H1 (cell line): ENCODE data around the gene ZNF823. TPM values are rescaled to one million over a fixed set of nuclear protein-coding genes. Genes with fewer than 3 reads are reported as not detected.
A peak's percentile ranks its signal among the peaks of the same experiment; 100 is the strongest.

ENCODE experiments used
- CTCF ChIA-PET: fragments of 300-600 bp; sonication (Branson Sonifier 250); formaldehyde crosslinking; loops from one replicate; lab custom pipeline; 2021; ENCODE audit not compliant: partially characterized antibody; lab: Charles Lee
- POLR2A ChIA-PET: fragments of 300-600 bp; sonication (Branson Sonifier 250); formaldehyde crosslinking; loops from one replicate; lab custom pipeline; 2021; ENCODE audit warnings: inconsistent platforms; ENCODE audit not compliant: partially characterized antibody; lab: Charles Lee
- DNase-seq, 2 experiments: peaks; one replicate each; pipeline versions ENCODE4 v3.0.0 to v3.0.0-alpha.2; 2010 to 2022; ENCODE audit warnings: low spot score in 2 of 2, low read depth in 1 of 2, mixed read lengths in 1 of 2
- FAIRE-seq: peaks from 2 replicates; lab custom pipeline; 2011; peaks lifted over from hg19 to GRCh38; lab: Jason Lieb, UNC
- H2AFZ ChIP-seq: 2 replicates; pipeline ENCODE4 v1.8.1; 2012; ENCODE audit warnings: low read length, inconsistent platforms
- H2AK5ac ChIP-seq: 2 replicates; pipeline ENCODE4 v1.6.1; 2013; ENCODE audit warnings: low read depth, low read length
- H2BK120ac ChIP-seq: replicated peaks from 2 replicates; pipeline ENCODE3; 2013; ENCODE audit warnings: low read depth, low read length, inconsistent platforms
- H2BK12ac ChIP-seq: 2 replicates; pipeline ENCODE4 v1.6.1; 2013; ENCODE audit warnings: low read depth, low read length
- H2BK15ac ChIP-seq: 2 replicates; pipeline ENCODE4 v1.6.1; 2013; ENCODE audit warnings: low read length
- H2BK20ac ChIP-seq: 2 replicates; pipeline ENCODE4 v1.6.1; 2013; ENCODE audit warnings: low read length
- H2BK5ac ChIP-seq: 2 replicates; pipeline ENCODE4 v1.6.1; 2013; ENCODE audit warnings: low read depth, low read length
- H3K14ac ChIP-seq: 2 replicates; pipeline ENCODE4 v1.6.1; 2013; ENCODE audit warnings: inconsistent platforms; ENCODE audit not compliant: insufficient read length
- H3K18ac ChIP-seq: 2 replicates; pipeline ENCODE4 v1.6.1; 2013; ENCODE audit warnings: low read length; ENCODE audit errors: extremely low read depth
- H3K23ac ChIP-seq: 2 replicates; pipeline ENCODE4 v1.6.1; 2013; ENCODE audit warnings: inconsistent platforms; ENCODE audit not compliant: insufficient read length
- H3K23me2 ChIP-seq: 2 replicates; pipeline ENCODE4 v1.6.1; 2013; ENCODE audit warnings: low read depth, low read length
- H3K27ac ChIP-seq: 2 replicates; pipeline ENCODE4 v1.6.1; 2011; ENCODE audit warnings: low read depth, low read length, inconsistent platforms
- H3K27me3 ChIP-seq, 4 experiments: replicated peaks in 1 of 4; 1 replicate in 1 of 4; 2 replicates in 3 of 4; pipeline versions ENCODE4 v1.6.1 to v1.8.1; 2011 to 2013; ENCODE audit warnings: low read length in 3 of 4, mild to moderate bottlenecking in 3 of 4, inconsistent platforms in 2 of 4, mixed read lengths in 2 of 4, moderate library complexity in 1 of 4; ENCODE audit not compliant: control insufficient read depth in 3 of 4, insufficient read depth in 3 of 4; ENCODE audit errors: extremely low read depth in 1 of 4
- H3K36me3 ChIP-seq, 4 experiments: 2 replicates each; pipeline versions ENCODE4 v1.6.1 to v1.8.1; 2011 to 2013; ENCODE audit warnings: mild to moderate bottlenecking in 4 of 4, low read length in 3 of 4, moderate library complexity in 2 of 4, control low read depth in 1 of 4, inconsistent platforms in 1 of 4; ENCODE audit not compliant: insufficient read depth in 4 of 4, control insufficient read depth in 2 of 4
- H3K4ac ChIP-seq: replicated peaks from 2 replicates; pipeline ENCODE3; 2013; ENCODE audit warnings: low read length, low read depth, mixed read lengths, inconsistent platforms; ENCODE audit not compliant: insufficient read length
- H3K4me1 ChIP-seq, 4 experiments: replicated peaks in 1 of 4; 1 replicate in 1 of 4; 2 replicates in 3 of 4; pipeline versions ENCODE4 v1.6.1 to v1.8.1; 2011 to 2013; ENCODE audit warnings: low read length in 3 of 4, inconsistent platforms in 2 of 4, mixed read lengths in 1 of 4; ENCODE audit not compliant: insufficient read depth in 4 of 4, control insufficient read depth in 3 of 4
- H3K4me2 ChIP-seq, 2 experiments: 2 replicates each; pipeline versions ENCODE4 v1.6.1 to v1.8.1; 2011 to 2013; ENCODE audit warnings: low read depth in 2 of 2, low read length in 2 of 2, control low read depth in 1 of 2, inconsistent platforms in 1 of 2, mild to moderate bottlenecking in 1 of 2; ENCODE audit not compliant: insufficient read depth in 1 of 2
- H3K4me3 ChIP-seq, 4 experiments: fragments of 200-600, 300-600 bp in 1 of 4; sonication (generic), shearing (Covaris generic), sonication (Bioruptor Twin) in 1 of 4; 2 replicates each; pipeline versions ENCODE4 v1.5.1 to v1.8.1; 2011 to 2016; ENCODE audit warnings: low read length in 4 of 4, low read depth in 3 of 4, control low read depth in 2 of 4, inconsistent platforms in 2 of 4, mild to moderate bottlenecking in 2 of 4, mixed read lengths in 1 of 4, moderate library complexity in 1 of 4; ENCODE audit not compliant: insufficient read depth in 2 of 4; ENCODE audit errors: extremely low read depth in 1 of 4
- H3K56ac ChIP-seq: replicated peaks from 2 replicates; pipeline ENCODE3; 2013; ENCODE audit warnings: low read depth, mild to moderate bottlenecking, mixed read lengths, low read length, inconsistent platforms; ENCODE audit not compliant: insufficient read length
- H3K79me1 ChIP-seq: 2 replicates; pipeline ENCODE4 v1.6.1; 2013; ENCODE audit warnings: low read depth, low read length, control low read depth
- H3K79me2 ChIP-seq, 2 experiments: 2 replicates each; pipeline versions ENCODE4 v1.6.1 to v1.8.1; 2012 to 2013; ENCODE audit warnings: low read length in 2 of 2, mild to moderate bottlenecking in 2 of 2, inconsistent platforms in 1 of 2; ENCODE audit not compliant: insufficient read depth in 2 of 2, control insufficient read depth in 1 of 2
- H3K9ac ChIP-seq, 4 experiments: replicated peaks in 1 of 4; 1 replicate in 1 of 4; 2 replicates in 3 of 4; pipeline versions ENCODE4 v1.6.1 to v1.8.1; 2011 to 2013; ENCODE audit warnings: low read depth in 3 of 4, low read length in 3 of 4, control low read depth in 2 of 4, mild to moderate bottlenecking in 2 of 4, moderate library complexity in 2 of 4, inconsistent platforms in 1 of 4; ENCODE audit errors: extremely low read depth in 1 of 4
- H3K9me3 ChIP-seq, 2 experiments: 2 replicates each; pipeline versions ENCODE4 v1.6.1 to v1.8.1; 2012 to 2013; ENCODE audit warnings: mild to moderate bottlenecking in 2 of 2, moderate library complexity in 2 of 2, control low read depth in 1 of 2, inconsistent platforms in 1 of 2, low read depth in 1 of 2, low read length in 1 of 2, mixed read lengths in 1 of 2; ENCODE audit not compliant: insufficient read depth in 2 of 2
- H4K20me1 ChIP-seq, 2 experiments: replicated peaks in 1 of 2; 2 replicates each; pipeline versions ENCODE3 to v1.8.1; 2011 to 2013; ENCODE audit warnings: inconsistent platforms in 2 of 2, low read length in 2 of 2, mild to moderate bottlenecking in 1 of 2; ENCODE audit not compliant: insufficient read depth in 2 of 2, control insufficient read depth in 1 of 2
- H4K5ac ChIP-seq: 2 replicates; pipeline ENCODE4 v1.6.1; 2013; ENCODE audit warnings: low read length, low read depth, mixed read lengths, inconsistent platforms; ENCODE audit not compliant: insufficient read length
- H4K8ac ChIP-seq: 2 replicates; pipeline ENCODE4 v1.8.0; 2013; ENCODE audit warnings: mild to moderate bottlenecking, moderate library complexity, low read length, inconsistent platforms; ENCODE audit not compliant: insufficient read depth; ENCODE audit errors: extremely low read depth
- H4K91ac ChIP-seq: replicated peaks from 2 replicates; pipeline ENCODE3; 2013; ENCODE audit warnings: low read length, mixed read lengths, inconsistent platforms; ENCODE audit not compliant: insufficient read length
- EZH2 ChIP-seq: fragments of 200-600 bp; sonication (generic); IDR thresholded peaks from 2 replicates; pipeline ENCODE4 v1.7.1; 2012; ENCODE audit warnings: low read depth, mild to moderate bottlenecking, moderate library complexity, low read length, inconsistent platforms; ENCODE audit not compliant: severe bottlenecking
- MAFK ChIP-seq: IDR thresholded peaks from 2 replicates; pipeline ENCODE4 v1.6.1; 2012; ENCODE audit warnings: low read depth, mild to moderate bottlenecking, improper control_type of control experiment, low read length
- POLR2A ChIP-seq, 2 experiments: IDR thresholded peaks; 1 replicate in 1 of 2; 2 replicates in 1 of 2; pipeline ENCODE4 v1.6.1; 2011; ENCODE audit warnings: low read depth in 2 of 2, low read length in 2 of 2, mild to moderate bottlenecking in 2 of 2; ENCODE audit errors: control extremely low read depth in 1 of 2
- SIN3A ChIP-seq, 2 experiments: IDR thresholded peaks in 1 of 2; conservative IDR thresholded peaks in 1 of 2; 2 replicates each; pipeline ENCODE4 v1.6.1; 2011 to 2012; ENCODE audit warnings: low read length in 2 of 2, improper control_type of control experiment in 1 of 2, low read depth in 1 of 2, mild to moderate bottlenecking in 1 of 2
- SP4 ChIP-seq: IDR thresholded peaks from 2 replicates; pipeline ENCODE4 v1.6.1; 2012; ENCODE audit warnings: low read length, inconsistent platforms
- WGBS, 2 experiments: shearing (Covaris generic) in 1 of 2; methylation state at CpG; one replicate each; pipeline versions ENCODE4 v1.1.6 to v1.1.7; 2013 to 2015; ENCODE audit warnings: low lambda C conversion rate in 2 of 2, mixed read lengths in 2 of 2, inconsistent platforms in 1 of 2, low coverage in 1 of 2, missing lambda C conversion rate in 1 of 2; ENCODE audit not compliant: insufficient replicate concordance in 2 of 2, insufficient coverage in 1 of 2, insufficient read length in 1 of 2; ENCODE audit errors: extremely low coverage in 1 of 2, missing lambda C conversion rate in 1 of 2; 5-methylcytosine and 5-hydroxymethylcytosine counted together
- polyA plus RNA-seq, 7 experiments: library from polyadenylated mRNA; depleted of rRNA in 3 of 7; stranded (reverse) in 5 of 7; unstranded in 2 of 7; fragments of >200 nt in 5 of 7; fragments of 200-250 nt in 2 of 7; gene quantifications; 1 replicate in 5 of 7; 2 replicates in 1 of 7; 4 replicates in 1 of 7; pipeline versions ENCODE4 v1.2.1 to v1.2.3, GENCODE V29; 2011 to 2013; ENCODE audit warnings: missing spikeins in 2 of 7, mixed read lengths in 2 of 7
- total RNA-seq: library from RNA; stranded (reverse); fragmentation: NEBNext Ultra II Directional; extraction: Animal tissue kit (Norgen Biotek cat#: 25700); gene quantifications from 2 replicates; pipeline ENCODE4 v1.2.1, GENCODE V29; 2021
- TF ChIP-seq, protein P1 (sequence below): IDR thresholded peaks from 2 replicates; pipeline ENCODE4 v1.6.1; 2011; ENCODE audit warnings: low read length, improper control_type of control experiment
- TF ChIP-seq, protein P2 (sequence below): IDR thresholded peaks from 2 replicates; pipeline ENCODE4 v1.6.1; 2012; ENCODE audit warnings: inconsistent platforms
- TF ChIP-seq, protein P3 (sequence below): IDR thresholded peaks from 2 replicates; pipeline ENCODE4 v1.6.1; 2011; ENCODE audit warnings: low read depth, mild to moderate bottlenecking, low read length; ENCODE audit not compliant: insufficient read depth

The ZNF823 gene
- total and polyA plus RNA-seq, 2 of the 8 experiments (the other 6 are each of a cell fraction or from before 2014, with no cell fraction given) = 0.73 to 2.4 TPM

DNA sequence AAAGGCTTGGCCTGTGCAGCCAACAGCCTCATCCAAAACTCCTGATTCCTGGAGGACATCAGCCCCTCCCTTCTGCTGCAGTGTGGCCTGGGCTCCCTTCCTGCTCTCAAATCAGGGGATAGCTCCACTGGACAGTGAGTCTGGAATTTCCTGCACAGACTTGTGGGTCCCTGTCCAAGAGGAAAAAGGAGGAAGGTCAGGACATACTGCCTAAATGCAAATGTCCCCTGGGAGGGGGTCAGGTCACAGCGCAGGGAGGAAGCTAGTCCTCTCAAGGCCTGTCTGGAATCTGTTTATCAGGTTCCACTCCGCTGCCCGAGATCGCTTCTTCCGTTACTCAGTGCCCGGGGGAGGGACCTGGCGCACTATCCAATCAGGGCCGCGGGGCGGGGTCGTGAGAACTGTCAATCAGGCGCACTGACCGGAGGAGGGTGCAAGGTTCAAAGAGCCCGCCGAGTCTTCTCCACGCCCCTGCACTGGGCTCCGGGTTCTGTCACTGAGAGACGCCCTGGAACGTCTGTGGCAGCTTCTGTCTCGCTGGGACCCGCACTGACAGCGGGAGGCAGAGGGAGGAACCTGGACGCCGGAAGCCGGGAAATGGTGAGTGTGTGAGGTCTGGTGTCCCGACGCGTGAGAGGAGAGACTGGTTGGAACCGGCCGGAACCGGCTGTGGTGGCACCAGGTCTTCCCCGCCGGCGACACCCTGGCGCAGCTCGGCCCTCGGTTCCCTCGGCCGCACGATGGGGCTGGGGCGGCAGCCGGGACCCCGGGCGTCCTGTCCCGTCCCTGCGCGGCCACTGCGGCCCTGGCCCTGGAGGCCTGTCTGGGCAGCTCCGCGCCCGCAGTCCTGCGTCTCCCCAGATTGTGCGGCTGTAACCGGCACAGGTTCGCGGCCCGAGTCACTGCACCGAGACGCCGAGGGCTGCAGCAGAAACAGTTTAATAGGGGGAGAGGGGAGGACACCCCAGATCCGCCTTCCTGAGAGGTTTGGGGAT, 28.1 kb upstream of the ZNF823 start, which contains the start of gene ZNF441:
ZNF441 (plus strand) TSS at position 404 of the 995 bp plus-strand sequence; CDS start at position 598, 194 bp downstream.
- Histone ChIP-seq H3K9ac (peak within 1 kb of the TSS in 3 of 4 experiments; percentile 42 to 59 (median 53); a peak in 6 of 7 replicates), H3K27ac (no peak within 1 kb of the TSS), H2BK20ac (no peak within 1 kb of the TSS), H2AFZ (peak within 1 kb of the TSS; percentile 92), H3K23me2 (no peaks in the 10 kb centered on the region), H3K23ac (no peak within 1 kb of the TSS), H3K4me3 (peak within 1 kb of the TSS; percentile 48 to 84 (median 78)), H3K9me3 (peaks cover 0 to 7% of the 10 kb centered on the region in 2 experiments; a peak in 1 of 4 replicates), H2BK5ac (no peak within 1 kb of the TSS), H3K27me3 (peaks cover 3 to 20% (median 15%) of the 10 kb centered on the region in 4 experiments), H4K91ac (no peak within 1 kb of the TSS), H4K8ac (peak within 1 kb of the TSS; percentile 93), H2BK15ac (no peak within 1 kb of the TSS), H4K20me1 (no peaks in the 10 kb centered on the region), H3K36me3 (no peaks in the 10 kb centered on the region), H2AK5ac (no peak within 1 kb of the TSS), H3K14ac (no peak within 1 kb of the TSS), H3K4me1 (no peaks in the 10 kb centered on the region), H2BK12ac (no peak within 1 kb of the TSS), H3K79me2 (no peaks in the 10 kb centered on the region), H3K4me2 (peak within 1 kb of the TSS; percentile 57 to 88), H3K79me1 (no peaks in the 10 kb centered on the region), H3K18ac (no peak within 1 kb of the TSS), H4K5ac (no peak within 1 kb of the TSS), H3K56ac (no peak within 1 kb of the TSS), H3K4ac (no peak within 1 kb of the TSS), H2BK120ac (no peak within 1 kb of the TSS)
- FAIRE-seq = no peak
- POLR2A ChIA-PET = interaction anchor here (0.6 kb wide), 1 partner anchor 61 kb away, joined by 3 read pairs; no protein-coding TSS in a partner anchor
- CTCF ChIA-PET = interaction anchor here (0.5 to 1.0 kb wide), 3 partner anchors 13 to 62 kb away, joined by 3 to 4 read pairs (median 3); no protein-coding TSS in a partner anchor
- DNase-seq = peak; percentile 46 to 96
- WGBS, 2 experiments = 16% methylated on average over 45 of the region's 61 CpGs; no CpG with 5 or more reads in 1 of the 2 experiments
- peak; percentile 58; the same call in 1 of the 2 replicates for TF ChIP-seq SP4
- TF ChIP-seq, protein P1, sequence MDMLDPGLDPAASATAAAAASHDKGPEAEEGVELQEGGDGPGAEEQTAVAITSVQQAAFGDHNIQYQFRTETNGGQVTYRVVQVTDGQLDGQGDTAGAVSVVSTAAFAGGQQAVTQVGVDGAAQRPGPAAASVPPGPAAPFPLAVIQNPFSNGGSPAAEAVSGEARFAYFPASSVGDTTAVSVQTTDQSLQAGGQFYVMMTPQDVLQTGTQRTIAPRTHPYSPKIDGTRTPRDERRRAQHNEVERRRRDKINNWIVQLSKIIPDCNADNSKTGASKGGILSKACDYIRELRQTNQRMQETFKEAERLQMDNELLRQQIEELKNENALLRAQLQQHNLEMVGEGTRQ = no peak
- TF ChIP-seq POLR2A (IDR thresholded peaks at IDR 0.05; ENCODE audit: control extremely low read depth in 1 of 2, low read depth in 2 of 2, low read length in 2 of 2) = peak; percentile 27 to 62; a peak in 2 of 3 replicates
- TF ChIP-seq SIN3A (conservative IDR thresholded peaks at IDR 0.05 in 1 of 2, IDR thresholded peaks at IDR 0.05 in 1 of 2; ENCODE audit: low read depth in 1 of 2, low read length in 2 of 2) = peak; percentile 63 to 73; a peak in 2 of 4 replicates
- TF ChIP-seq, protein P2, sequence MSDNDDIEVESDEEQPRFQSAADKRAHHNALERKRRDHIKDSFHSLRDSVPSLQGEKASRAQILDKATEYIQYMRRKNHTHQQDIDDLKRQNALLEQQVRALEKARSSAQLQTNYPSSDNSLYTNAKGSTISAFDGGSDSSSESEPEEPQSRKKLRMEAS = peak; percentile 83
- TF ChIP-seq, protein P3, sequence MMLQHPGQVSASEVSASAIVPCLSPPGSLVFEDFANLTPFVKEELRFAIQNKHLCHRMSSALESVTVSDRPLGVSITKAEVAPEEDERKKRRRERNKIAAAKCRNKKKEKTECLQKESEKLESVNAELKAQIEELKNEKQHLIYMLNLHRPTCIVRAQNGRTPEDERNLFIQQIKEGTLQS = no peak
- TF ChIP-seq MAFK = no peak
- TF ChIP-seq EZH2 = no peak
